Esophagus muscularis mucosa (tissue), 4 donors: ENCODE data around the gene GNPDA2. TPM values are rescaled to one million over a fixed set of nuclear protein-coding genes. Genes with fewer than 3 reads are reported as not detected.
"Not testable (repeated sequence)": the region's sequence is repeated elsewhere in the genome, so short reads cannot be mapped to it uniquely, and the experiment has no call there.

Source experiments
- DNase-seq: peaks from one replicate; pipeline ENCODE4 v3.0.0-alpha.2; 2017; ENCODE audit errors: extremely low spot score
- H3K27ac ChIP-seq, 4 donors: fragments of 200-600 bp; sonication (generic); replicated peaks in 1 of 4; 1 replicate in 3 of 4; 2 replicates in 1 of 4; pipeline ENCODE4 v1.5.1; 2016 to 2019; ENCODE audit warnings: mild to moderate bottlenecking in 1 of 4
- H3K27me3 ChIP-seq, 4 donors: fragments of 200-600 bp; sonication (generic); one replicate each; pipeline versions ENCODE4 v1.5.1 to v1.6.0; 2016 to 2019
- H3K36me3 ChIP-seq, 4 donors: fragments of 200-600 bp; sonication (generic); one replicate each; pipeline ENCODE4 v1.5.1; 2016 to 2019
- H3K4me1 ChIP-seq, 4 donors: fragments of 200-600 bp; sonication (generic); one replicate each; pipeline ENCODE4 v1.5.1; 2016 to 2019
- H3K4me3 ChIP-seq, 4 donors: fragments of 200-600 bp; sonication (generic); 1 replicate in 2 of 4; 2 replicates in 2 of 4; pipeline ENCODE4 v1.5.1; 2016 to 2019; ENCODE audit warnings: mild to moderate bottlenecking in 4 of 4, moderate library complexity in 1 of 4
- H3K9me3 ChIP-seq, 4 donors: fragments of 200-600 bp; sonication (generic); 1 replicate in 3 of 4; 2 replicates in 1 of 4; pipeline ENCODE4 v1.5.1; 2016 to 2019
- CTCF ChIP-seq, 3 experiments: fragments of 200-600 bp in 2 of 3; fragments of 450-650 bp in 1 of 3; sonication (generic) in 2 of 3; IDR thresholded peaks; one replicate each; pipeline ENCODE4 v1.5.1; 2017 to 2019; ENCODE audit warnings: antibody characterized with exemption in 3 of 3, mild to moderate bottlenecking in 2 of 3, moderate library complexity in 1 of 3
- EP300 ChIP-seq: sonication (generic); formaldehyde crosslinking; IDR thresholded peaks from one replicate; pipeline ENCODE4 v1.6.1; 2017; ENCODE audit warnings: antibody characterized with exemption
- POLR2A ChIP-seq: fragments of 450-650 bp; IDR thresholded peaks from one replicate; pipeline ENCODE4 v1.6.1; 2017; ENCODE audit warnings: antibody characterized with exemption, moderate library complexity, mild to moderate bottlenecking, low read depth
- POLR2AphosphoS5 ChIP-seq, 2 donors: sonication (generic); formaldehyde crosslinking; IDR thresholded peaks; one replicate each; pipeline ENCODE4 v1.6.1; 2017; ENCODE audit warnings: antibody characterized with exemption in 2 of 2
- WGBS: methylation state at CpG from one replicate; pipeline ENCODE4 v1.1.5; 2018; 5-methylcytosine and 5-hydroxymethylcytosine counted together
- intact Hi-C: fragments of 100-400 bp; cut with DNase I; formaldehyde crosslinking; loops from one replicate; pipeline ENCODE4 v1.15.1; 2023
- total RNA-seq, 4 donors: library from RNA; depleted of rRNA; stranded (reverse); fragments of >200 nt; gene quantifications; one replicate each; pipeline versions ENCODE4 v1.1.0 to v1.2.1, GENCODE V29; 2016

GNPDA2 gene
- total RNA-seq, 4 donors from 2014 or later, result 16.9 to 42.4 (median 22.8) TPM

DNA sequence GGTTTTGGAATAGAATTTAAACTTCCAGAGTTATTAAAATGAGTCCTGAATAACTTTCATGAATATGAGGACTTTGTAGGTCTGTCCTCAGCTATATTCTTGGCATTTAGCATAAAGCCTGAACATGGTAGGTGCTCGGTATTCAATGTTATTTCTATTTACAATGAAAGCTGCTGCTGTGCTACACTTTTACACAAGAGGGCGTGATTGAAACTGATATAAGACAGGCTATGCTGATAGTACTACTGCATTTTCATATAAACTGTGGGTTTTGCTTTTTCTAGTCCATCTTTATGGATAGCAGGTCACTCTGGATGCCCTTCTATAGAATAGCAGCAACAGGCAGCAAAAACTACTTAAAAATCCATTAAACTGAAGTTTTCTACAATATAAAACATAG lies 12.3 kb upstream of the GNPDA2 start:
- no peaks in the 10 kb centered on the region for H3K4me1 ChIP-seq
- no peak overlapping the region for H3K27ac ChIP-seq
- TF ChIP-seq EP300 (no peak), CTCF (IDR thresholded peaks at IDR 0.05) (peak in 2 of 3 experiments; percentile 31 to 42), POLR2A (no peak), POLR2AphosphoS5 (IDR thresholded peaks at IDR 0.05) (no peak)
- H3K9me3 ChIP-seq, result no peaks in the 10 kb centered on the region
- WGBS, result 16% methylated on average over 2 of the region's 2 CpGs
- H3K4me3 ChIP-seq, result no peak overlapping the region
- intact Hi-C loops, result no loop called here
- H3K36me3 ChIP-seq, result no peaks in the 10 kb centered on the region
- no peak for DNase-seq
- H3K27me3 ChIP-seq, result no peaks in the 10 kb centered on the region

DNA sequence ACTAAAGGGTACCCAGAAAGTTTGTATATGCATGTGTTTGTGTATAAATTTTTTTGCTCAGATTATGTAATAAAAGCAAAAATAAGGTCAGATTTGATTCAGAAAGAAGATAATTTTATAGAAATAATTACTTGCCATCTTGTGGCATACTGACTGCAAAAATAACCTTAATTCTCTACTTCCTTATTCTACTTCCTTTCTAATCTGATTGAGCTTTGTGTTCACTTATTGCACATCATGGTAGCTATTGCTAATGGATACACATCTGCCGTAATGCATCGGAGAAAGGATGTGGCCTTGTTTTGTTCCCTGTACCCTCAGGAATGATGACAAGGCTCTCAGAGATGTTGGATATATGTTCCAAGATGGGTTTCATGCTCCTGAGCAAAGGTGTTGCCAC lies 10.5 kb upstream of the GNPDA2 start:
- no peak overlapping the region for H3K27ac ChIP-seq
- no peak overlapping the region for H3K4me3 ChIP-seq
- no peak for TF ChIP-seq CTCF (IDR thresholded peaks at IDR 0.05)
- no peak for TF ChIP-seq POLR2AphosphoS5 (IDR thresholded peaks at IDR 0.05)
- no peak for TF ChIP-seq EP300
- TF ChIP-seq POLR2A, result no peak
- no peaks in the 10 kb centered on the region for H3K27me3 ChIP-seq
- intact Hi-C loops, result no loop called here
- no peak for DNase-seq
- H3K36me3 ChIP-seq, result no peaks in the 10 kb centered on the region
- no peaks in the 10 kb centered on the region for H3K4me1 ChIP-seq
- WGBS, result 78% methylated on average over 2 of the region's 2 CpGs
- H3K9me3 ChIP-seq, result no peaks in the 10 kb centered on the region

DNA sequence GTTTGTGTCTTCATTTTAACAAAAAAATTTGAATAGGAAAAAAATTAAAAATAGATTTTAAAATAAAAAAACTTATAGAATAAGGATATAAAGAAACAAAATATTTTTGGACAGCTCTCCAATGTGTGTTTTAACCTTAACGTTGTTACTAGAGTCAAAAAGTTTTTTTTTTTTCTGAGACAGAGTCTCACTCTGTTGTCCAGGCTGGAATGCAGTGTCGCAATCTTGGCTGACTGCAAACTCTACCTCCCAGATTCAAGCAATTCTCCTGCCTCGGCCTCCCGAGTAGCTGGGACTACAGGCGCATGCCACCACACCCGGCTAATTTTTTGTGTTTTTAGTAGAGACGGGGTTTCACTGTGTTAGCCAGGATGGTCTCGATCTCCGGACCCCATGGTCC lies 2.3 kb upstream of the GNPDA2 start:
- H3K36me3 ChIP-seq, H3K27ac ChIP-seq, intact Hi-C loops, H3K9me3 ChIP-seq, H3K4me3 ChIP-seq, DNase-seq, H3K27me3 ChIP-seq: not testable (repeated sequence)
- 94% methylated on average over 9 of the region's 9 CpGs for WGBS
- H3K4me1 ChIP-seq, result peaks cover 8 to 26% (median 22%) of the 10 kb centered on the region in 4 donors

DNA sequence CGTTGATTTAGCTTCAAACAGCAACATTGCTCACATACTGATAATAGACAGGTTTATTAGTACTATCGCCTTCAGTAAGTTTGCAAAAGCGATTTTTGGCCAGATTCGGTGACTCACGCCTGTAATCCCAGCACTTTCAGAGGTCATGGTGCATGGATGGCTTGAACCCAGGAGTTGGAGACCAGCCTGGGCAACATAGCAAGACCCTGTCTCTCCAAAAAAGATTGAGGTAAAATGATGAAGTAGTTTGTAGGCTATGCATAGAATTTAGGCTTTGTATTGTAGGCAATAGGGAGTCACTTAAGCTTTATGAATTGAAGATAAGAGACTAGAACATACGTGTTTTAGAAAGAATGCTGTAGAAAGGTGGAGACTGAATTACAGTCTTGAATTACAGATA lies 1.1 kb upstream of the GNPDA2 start:
- DNase-seq, result no peak
- Histone ChIP-seq H3K27ac (no peak overlapping the region), H3K4me3 (peak overlapping the region in 1 of 4 donors; percentile 73), H3K36me3 (no peaks in the 10 kb centered on the region), H3K4me1 (peaks cover 8 to 35% (median 27%) of the 10 kb centered on the region in 4 donors), H3K27me3 (no peaks in the 10 kb centered on the region), H3K9me3 (no peaks in the 10 kb centered on the region)
- intact Hi-C loops, result no loop called here
- TF ChIP-seq CTCF (IDR thresholded peaks at IDR 0.05) (no peak), EP300 (no peak), POLR2A (no peak), POLR2AphosphoS5 (IDR thresholded peaks at IDR 0.05) (no peak)
- 95% methylated on average over 6 of the region's 6 CpGs for WGBS

GRCh38 chr4:44725726-44726037 lies 674 bp downstream of the GNPDA2 start:
- Histone ChIP-seq H3K27ac (peak overlapping the region; percentile 84 to 91 (median 86)), H3K4me1 (peaks cover 8 to 38% (median 33%) of the 10 kb centered on the region in 4 donors), H3K36me3 (no peaks in the 10 kb centered on the region), H3K9me3 (no peaks in the 10 kb centered on the region), H3K27me3 (no peaks in the 10 kb centered on the region), H3K4me3 (peak overlapping the region; percentile 73 to 85 (median 84))
- WGBS, result 6% methylated on average over 9 of the region's 9 CpGs
- no peak for DNase-seq
- no peak for TF ChIP-seq CTCF (IDR thresholded peaks at IDR 0.05)
- no peak for TF ChIP-seq POLR2A
- no peak for TF ChIP-seq EP300
- TF ChIP-seq POLR2AphosphoS5 (IDR thresholded peaks at IDR 0.05), result no peak
- intact Hi-C loops, result no loop called here
